ENCODE data around the gene CTRB2.
A peak's percentile ranks its signal among the peaks of the same experiment; 100 is the strongest.
"Not testable (repeated sequence)": the region's sequence is repeated elsewhere in the genome, so short reads cannot be mapped to it uniquely, and the experiment has no call there.

Gene CTRB2

DNA sequence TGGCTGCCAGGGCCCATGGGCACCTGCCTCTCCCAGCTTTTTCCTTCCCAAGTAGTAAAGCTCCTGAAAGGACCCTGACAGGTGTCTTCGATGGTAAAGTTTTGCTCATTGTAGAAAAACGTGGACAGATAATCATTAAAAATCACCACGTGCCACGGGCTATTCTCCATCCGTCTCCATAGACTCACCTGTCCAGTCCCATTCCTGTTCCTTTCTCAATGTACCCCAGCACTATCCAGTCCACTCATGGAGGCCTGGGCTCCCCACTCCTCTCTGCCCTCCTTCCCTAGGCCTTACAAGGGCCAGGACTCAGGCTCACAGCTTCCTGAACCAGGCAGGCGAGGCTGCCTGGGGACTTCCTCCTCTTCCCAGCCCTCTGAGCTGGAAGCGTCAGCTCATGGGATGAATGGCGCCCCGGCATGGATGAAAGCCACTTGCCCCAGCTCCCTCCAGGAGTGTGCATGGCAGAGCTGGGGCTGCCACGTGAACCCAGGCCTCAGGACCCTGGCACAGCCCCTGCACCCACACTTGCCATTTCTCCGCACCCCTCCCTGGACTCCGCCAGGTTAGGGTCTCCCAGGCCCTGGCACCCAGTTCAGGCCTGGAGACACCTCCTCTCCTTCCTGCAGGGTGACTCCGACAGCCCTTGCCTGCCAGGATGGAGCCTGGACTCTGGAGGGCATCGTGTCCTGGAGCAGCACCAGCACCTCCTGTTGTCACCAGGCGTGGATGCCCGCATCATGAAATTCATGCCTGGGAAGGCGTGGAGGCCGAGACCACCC lies 20.6 kb upstream of the CTRB2 start:
- no peak for DNase-seq (ENCODE audit: low spot score)

- no peak for DNase-seq (ENCODE audit: low spot score)
These were observed 19.8 kb upstream of the CTRB2 start for GRCh38 chr16:75226550-75227360.

GRCh38 chr16:75225678-75226515 lies 18.9 kb upstream of the CTRB2 start:
- no peak for DNase-seq (ENCODE audit: low spot score)

DNA sequence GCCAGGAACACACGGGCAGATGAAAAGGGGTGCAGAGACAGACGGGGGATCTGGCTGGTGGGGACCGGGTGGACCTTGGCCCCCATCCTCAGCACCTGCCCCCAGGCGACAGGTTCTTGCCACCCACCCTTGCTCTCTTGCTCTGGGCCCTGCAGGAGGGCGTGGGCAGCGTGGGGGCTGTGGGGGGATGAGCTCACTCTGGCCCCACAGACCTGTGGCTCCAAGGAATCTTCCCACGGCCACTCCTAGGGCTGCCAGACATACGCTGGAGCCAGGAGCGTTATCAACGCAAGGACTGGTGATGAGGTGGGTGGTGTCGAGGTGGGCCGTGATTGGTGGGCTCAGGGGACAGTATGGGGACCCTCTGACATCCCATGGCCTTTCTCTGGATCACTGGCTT lies 18.1 kb upstream of the CTRB2 start:
- no peak for DNase-seq (ENCODE audit: low spot score)

- DNase-seq (ENCODE audit: low spot score) = no peak
These were observed 17.5 kb upstream of the CTRB2 start for GRCh38 chr16:75224306-75225082.

GRCh38 chr16:75223129-75223528 lies 16.2 kb upstream of the CTRB2 start:
- DNase-seq (ENCODE audit: low spot score) = not testable (repeated sequence)

DNA sequence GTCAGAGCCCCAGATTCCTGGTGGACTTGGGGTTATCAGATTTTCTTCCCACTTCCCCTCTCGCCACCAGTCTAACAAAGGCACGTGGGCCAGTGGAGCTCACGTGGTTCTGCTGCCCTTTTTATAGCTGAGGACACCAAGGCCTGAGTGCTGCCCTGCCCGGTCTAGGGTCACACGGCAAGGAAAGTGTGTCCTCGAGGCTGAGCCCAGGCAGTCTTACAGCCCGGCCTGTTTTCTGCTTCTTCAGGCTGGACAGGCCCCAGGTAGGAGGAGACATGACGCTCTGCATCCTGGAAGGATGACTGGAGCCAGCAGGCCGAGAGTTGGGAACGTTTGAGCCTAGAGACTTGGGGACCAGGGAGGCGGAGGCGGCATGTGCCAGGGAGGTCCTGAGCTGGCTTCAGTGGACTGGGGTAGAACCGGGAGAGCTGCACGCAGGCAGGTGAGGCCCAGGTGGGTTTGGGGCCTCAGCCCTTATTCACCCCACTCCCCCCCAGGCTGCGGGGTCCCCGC lies 15.4 kb upstream of the CTRB2 start:
- no peak for DNase-seq (ENCODE audit: low spot score)

- DNase-seq (ENCODE audit: low spot score) = peak; percentile 19
These were observed 12.9 kb upstream of the CTRB2 start for GRCh38 chr16:75219838-75220237.

- DNase-seq (ENCODE audit: low spot score) = no peak
These were observed 12.1 kb upstream of the CTRB2 start for GRCh38 chr16:75219088-75219487.

DNA sequence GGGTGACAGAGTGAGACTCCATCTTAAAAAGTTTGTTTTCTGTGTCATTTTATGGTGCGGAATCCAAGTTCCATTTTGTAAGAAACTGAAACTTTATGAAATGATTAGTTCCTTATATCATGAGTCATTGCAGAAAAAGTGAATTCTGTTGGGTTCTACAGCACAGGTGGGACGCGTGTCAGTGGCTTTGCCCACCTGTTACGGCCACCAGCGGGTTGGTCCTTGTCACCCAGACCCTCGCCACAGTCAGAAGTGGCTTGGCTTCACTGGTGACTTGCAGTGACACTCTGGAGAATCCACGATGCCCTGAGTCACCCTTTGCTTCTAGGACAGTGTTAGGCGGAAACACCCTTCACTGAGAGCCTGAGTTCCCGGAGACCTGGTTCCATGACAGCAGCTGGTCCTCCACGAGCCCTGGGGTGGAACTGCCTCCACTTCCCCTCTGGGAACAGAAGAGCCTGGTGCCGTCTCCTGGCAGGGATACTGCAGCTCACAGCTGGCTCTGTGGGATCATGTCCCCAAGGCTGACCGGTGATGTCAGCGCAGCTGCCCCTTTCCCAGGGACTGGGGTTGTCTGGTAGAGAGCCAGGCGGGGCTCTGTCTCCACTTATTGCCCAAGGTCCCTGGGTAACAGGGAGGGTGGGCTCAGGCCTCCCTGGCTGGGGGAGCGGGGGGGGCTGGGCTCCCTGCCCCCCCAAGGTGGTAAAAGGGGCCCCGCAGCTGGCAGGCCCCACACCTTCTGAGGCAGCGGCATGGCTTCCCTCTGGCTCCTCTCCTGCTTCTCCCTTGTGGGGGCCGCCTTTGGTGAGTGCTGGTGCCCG lies 11.5 kb upstream of the CTRB2 start, which contains the start of gene CTRB1:
Gene CTRB1, plus strand, starts transcription at position 733 of the 821 bp plus-strand sequence. Its CDS starts 20 bp downstream, at position 753.
- no peak for DNase-seq (ENCODE audit: low spot score)

DNA sequence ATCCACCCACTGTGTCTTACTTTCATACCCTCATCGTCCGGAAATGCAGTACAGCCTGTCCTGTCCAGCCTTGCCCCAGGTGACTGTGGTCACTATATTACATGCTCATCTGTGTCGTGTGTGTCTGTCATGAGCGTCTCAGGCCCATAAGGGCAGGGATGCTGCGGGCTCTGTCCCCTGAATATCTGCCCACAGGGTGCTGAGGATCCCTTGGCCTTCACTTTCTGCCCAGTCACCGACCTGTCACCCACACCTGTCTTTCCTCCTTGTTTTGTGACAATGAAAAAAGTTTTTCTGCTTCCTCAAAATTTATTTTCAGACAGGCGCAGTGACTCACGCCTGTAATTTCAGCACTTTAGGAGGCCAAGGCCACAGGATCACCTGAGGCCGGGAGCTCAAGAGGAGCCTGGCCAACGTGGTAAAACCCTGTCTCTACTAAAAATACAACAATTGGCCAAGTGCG lies 10.5 kb upstream of the CTRB2 start:
- DNase-seq (ENCODE audit: low spot score) = no peak

DNA sequence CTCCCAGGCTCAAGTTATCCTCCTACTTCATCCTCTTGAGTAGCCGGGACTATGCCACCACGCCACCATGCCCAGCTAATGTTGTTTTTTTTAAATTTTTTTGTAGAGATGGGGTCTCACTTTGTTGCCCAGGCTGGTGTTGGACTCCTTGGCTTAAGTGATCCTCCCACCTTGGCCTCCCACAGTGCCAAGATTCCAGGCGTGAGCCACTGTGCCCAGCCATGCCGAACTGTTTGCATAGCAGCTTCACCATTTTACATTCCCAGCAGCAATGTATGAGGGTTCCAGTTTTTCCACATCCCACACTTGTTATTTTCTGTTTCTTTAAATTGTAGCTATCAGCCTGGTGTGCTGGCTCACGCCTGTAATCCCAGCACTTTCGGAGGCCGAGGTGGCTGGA lies 9.6 kb upstream of the CTRB2 start:
- DNase-seq (ENCODE audit: low spot score) = no peak

- no peak for DNase-seq (ENCODE audit: low spot score)
These were observed 9.2 kb upstream of the CTRB2 start for GRCh38 chr16:75216127-75216526.

GRCh38 chr16:75211286-75211685 lies 4.3 kb upstream of the CTRB2 start:
- not testable (repeated sequence) for DNase-seq (ENCODE audit: low spot score)

GRCh38 chr16:75209944-75210343 lies 3.0 kb upstream of the CTRB2 start:
- DNase-seq (ENCODE audit: low spot score) = no peak

- DNase-seq (ENCODE audit: low spot score) = not testable (repeated sequence)
These were observed 2.6 kb upstream of the CTRB2 start for GRCh38 chr16:75209514-75209913.

GRCh38 chr16:75208861-75209505 lies 2.0 kb upstream of the CTRB2 start:
- no peak for DNase-seq (ENCODE audit: low spot score)

GRCh38 chr16:75208242-75208825 lies 1.4 kb upstream of the CTRB2 start:
- DNase-seq (ENCODE audit: low spot score) = no peak

DNA sequence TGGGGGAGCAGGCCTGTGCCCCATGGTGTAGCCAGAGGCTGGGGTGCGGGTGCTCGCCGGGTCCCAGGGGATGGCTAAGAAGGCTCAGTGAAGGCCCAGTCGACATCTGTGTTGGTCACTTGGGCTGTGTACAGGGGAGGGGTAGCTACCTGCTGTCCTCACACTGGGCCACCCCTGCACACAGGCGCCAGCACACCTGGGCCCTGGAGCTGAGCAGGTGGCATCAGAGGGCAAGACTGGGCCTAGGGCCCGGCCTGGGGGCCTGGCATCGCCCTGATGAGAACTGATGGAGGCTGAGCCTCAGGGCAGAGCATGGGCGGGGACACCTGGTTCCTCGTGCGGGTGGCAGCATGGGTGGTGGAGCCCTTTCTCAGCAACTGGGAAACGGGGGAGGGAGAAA lies 870 bp upstream of the CTRB2 start:
- no peak for DNase-seq (ENCODE audit: low spot score)

Measured in CD4-positive, alpha-beta T cell treated with Interleukin-2 at 100 ng/mL for 4 hours (primary cell).